Neural progenitor cell (in vitro differentiated cells): ENCODE measurements around the gene PRMT5.

Experiments used
- EZH2 ChIP-seq: fragments of 200-600 bp; sonication (generic); IDR thresholded peaks from 2 replicates; pipeline ENCODE4 v1.6.1; 2017; ENCODE audit warnings: antibody characterized with exemption, mild to moderate bottlenecking, moderate library complexity
- EZH2phosphoT487 ChIP-seq: fragments of 200-600 bp; sonication (generic); IDR thresholded peaks from 2 replicates; pipeline ENCODE4 v1.6.1; 2017; ENCODE audit warnings: antibody characterized with exemption
- TF ChIP-seq, protein P1 (sequence below): fragments of 200-600 bp; sonication (generic); IDR thresholded peaks from 2 replicates; pipeline ENCODE4 v1.5.1; 2017; ENCODE audit warnings: antibody characterized with exemption, mild to moderate bottlenecking

DNA sequence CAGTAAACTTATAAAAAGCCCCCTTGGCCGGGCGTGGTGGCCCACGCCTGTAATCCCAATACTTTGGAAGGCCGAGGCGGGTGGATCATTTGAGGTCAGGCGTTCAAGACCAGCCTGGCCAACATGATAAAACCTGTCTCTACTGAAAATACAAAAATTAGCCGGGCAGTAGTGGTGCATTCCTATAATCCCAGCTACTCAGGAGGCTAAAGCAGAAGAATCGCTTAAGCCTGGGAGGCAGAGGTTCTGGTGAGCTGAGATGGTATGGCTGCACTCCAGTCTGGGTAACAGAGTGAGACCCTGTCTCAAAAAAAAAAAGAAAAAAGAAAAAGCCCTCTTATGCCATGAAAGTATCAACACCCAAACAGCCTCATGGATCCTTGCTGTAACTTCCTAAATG, 3.7 kb downstream of the PRMT5 start:
- TF ChIP-seq, protein P1, sequence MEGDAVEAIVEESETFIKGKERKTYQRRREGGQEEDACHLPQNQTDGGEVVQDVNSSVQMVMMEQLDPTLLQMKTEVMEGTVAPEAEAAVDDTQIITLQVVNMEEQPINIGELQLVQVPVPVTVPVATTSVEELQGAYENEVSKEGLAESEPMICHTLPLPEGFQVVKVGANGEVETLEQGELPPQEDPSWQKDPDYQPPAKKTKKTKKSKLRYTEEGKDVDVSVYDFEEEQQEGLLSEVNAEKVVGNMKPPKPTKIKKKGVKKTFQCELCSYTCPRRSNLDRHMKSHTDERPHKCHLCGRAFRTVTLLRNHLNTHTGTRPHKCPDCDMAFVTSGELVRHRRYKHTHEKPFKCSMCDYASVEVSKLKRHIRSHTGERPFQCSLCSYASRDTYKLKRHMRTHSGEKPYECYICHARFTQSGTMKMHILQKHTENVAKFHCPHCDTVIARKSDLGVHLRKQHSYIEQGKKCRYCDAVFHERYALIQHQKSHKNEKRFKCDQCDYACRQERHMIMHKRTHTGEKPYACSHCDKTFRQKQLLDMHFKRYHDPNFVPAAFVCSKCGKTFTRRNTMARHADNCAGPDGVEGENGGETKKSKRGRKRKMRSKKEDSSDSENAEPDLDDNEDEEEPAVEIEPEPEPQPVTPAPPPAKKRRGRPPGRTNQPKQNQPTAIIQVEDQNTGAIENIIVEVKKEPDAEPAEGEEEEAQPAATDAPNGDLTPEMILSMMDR, result no peak
- TF ChIP-seq EZH2phosphoT487 (no peak), EZH2 (no peak)
